A549 treated with DMSO at 1 μM for 4 hours (cell line): ENCODE data around the gene ZNF100. TPM values are rescaled to one million over a fixed set of nuclear protein-coding genes. Genes with fewer than 3 reads are reported as not detected.

ENCODE experiments used
- total RNA-seq: library from RNA; stranded (reverse); fragments of 200-300 nt; extraction: Qiagen RNA extraction; gene quantifications from 5 replicates; pipeline ENCODE4 v1.2.3, GENCODE V29; 2022; ENCODE audit warnings: low read depth

Gene ZNF100
- total RNA-seq, result not detected in 5 replicates

DNA sequence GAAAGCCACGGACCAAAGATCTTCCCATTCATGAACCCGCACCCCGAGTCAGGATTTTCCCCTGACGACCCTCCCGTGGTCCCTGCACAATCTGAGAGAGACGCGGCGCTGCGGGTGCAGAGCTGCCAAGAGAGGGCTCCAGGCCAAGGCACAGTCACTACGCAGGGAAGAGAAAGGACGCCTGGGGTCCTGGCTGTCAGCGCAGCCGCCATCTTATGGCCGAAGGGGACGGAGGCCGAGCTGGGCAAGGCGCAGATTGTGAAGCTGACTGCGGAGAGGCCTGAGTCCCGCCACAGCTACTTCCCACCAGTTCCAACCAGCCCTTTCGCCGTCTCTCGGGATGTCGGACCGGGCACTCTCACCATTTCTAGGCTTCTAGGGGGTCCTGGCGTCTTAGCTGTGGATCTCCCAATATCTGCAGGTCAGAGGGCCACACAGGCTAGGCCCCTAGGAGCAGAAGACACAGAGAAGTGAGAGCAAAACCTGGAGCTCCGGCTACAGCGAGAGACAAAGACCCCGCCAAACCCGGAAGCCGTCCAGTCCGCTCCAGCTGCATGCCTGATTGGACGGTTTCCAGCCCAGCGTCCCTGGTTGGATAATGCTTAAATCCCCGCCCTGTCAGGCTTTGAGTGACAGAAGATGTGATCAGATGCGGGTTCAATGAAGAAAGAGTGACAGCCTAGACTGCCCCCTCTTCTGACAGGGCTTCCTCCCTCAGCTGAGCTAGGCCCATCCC lies at the start of gene ZNF100:
TSS of gene ZNF100 (minus strand) at position 515 of the 736 bp plus-strand sequence. CDS start at position 365, 150 bp downstream.

Other genes starting within 250 kb of the ZNF100 start
- 3.1 to 4.7 TPM (median 3.6 TPM) in 5 replicates for gene ZNF43, start 68.6 kb upstream of the ZNF100 start, total RNA-seq
- gene ZNF208, start 243.4 kb upstream of the ZNF100 start, total RNA-seq, result not detected in 5 replicates